ENCODE measurements around the gene TTC32.
"Not testable (repeated sequence)": the region's sequence is repeated elsewhere in the genome, so short reads cannot be mapped to it uniquely, and the experiment has no call there.

Gene TTC32
- total RNA-seq, result 16.2 to 39.1 reads per million in 2 donors

- DNase-seq, result peak; percentile 86 to 96 (median 91)
These were observed at the start of gene TTC32 for GRCh38 chr2:19901442-19902215. TSS of gene TTC32 (minus strand) at chr2:19901983. CDS start at chr2:19901854, 129 bp downstream.

- no peak for DNase-seq
These were observed 47.3 kb upstream of the TTC32 start for GRCh38 chr2:19949071-19949470.

- DNase-seq, result no peak
These were observed 45.6 kb upstream of the TTC32 start for GRCh38 chr2:19947184-19947940.

- no peak for DNase-seq
These were observed 42.5 kb upstream of the TTC32 start for GRCh38 chr2:19944205-19944845.

- no peak for DNase-seq
These were observed 41.4 kb upstream of the TTC32 start for GRCh38 chr2:19943189-19943588.

GRCh38 chr2:19942199-19942598 lies 40.4 kb upstream of the TTC32 start:
- DNase-seq, result no peak

GRCh38 chr2:19937004-19937403 lies 35.2 kb upstream of the TTC32 start:
- DNase-seq, result no peak

GRCh38 chr2:19936203-19936602 lies 34.4 kb upstream of the TTC32 start:
- no peak for DNase-seq

- no peak for DNase-seq
These were observed 31.7 kb upstream of the TTC32 start for GRCh38 chr2:19933351-19933981.

- no peak for DNase-seq
These were observed 31.1 kb upstream of the TTC32 start for GRCh38 chr2:19932928-19933327.

- no peak for DNase-seq
These were observed 27.4 kb upstream of the TTC32 start for GRCh38 chr2:19929226-19929625.

GRCh38 chr2:19927816-19928215 lies 26.0 kb upstream of the TTC32 start:
- DNase-seq, result not testable (repeated sequence)

- DNase-seq, result not testable (repeated sequence)
These were observed 22.7 kb upstream of the TTC32 start for GRCh38 chr2:19924526-19924925.

GRCh38 chr2:19922188-19922587 lies 20.4 kb upstream of the TTC32 start:
- DNase-seq, result not testable (repeated sequence)

GRCh38 chr2:19916385-19916950 lies 14.7 kb upstream of the TTC32 start:
- DNase-seq, result no peak

- DNase-seq, result no peak
These were observed 12.6 kb upstream of the TTC32 start for GRCh38 chr2:19914266-19914975.

GRCh38 chr2:19911808-19912509 lies 10.2 kb upstream of the TTC32 start:
- no peak for DNase-seq

GRCh38 chr2:19902216-19902740 lies 495 bp upstream of the TTC32 start:
- peak in 1 of 5 experiments; percentile 25 for DNase-seq

GRCh38 chr2:19900931-19901441 lies 797 bp downstream of the TTC32 start:
- peak in 1 of 5 experiments; percentile 35 for DNase-seq
